Measurements from ENCODE around the gene PCSK5.

Gene PCSK5

GRCh38 chr9:76405340-76405739 is 514.9 kb downstream of the PCSK5 start:
- no peak for DNase-seq

DNA sequence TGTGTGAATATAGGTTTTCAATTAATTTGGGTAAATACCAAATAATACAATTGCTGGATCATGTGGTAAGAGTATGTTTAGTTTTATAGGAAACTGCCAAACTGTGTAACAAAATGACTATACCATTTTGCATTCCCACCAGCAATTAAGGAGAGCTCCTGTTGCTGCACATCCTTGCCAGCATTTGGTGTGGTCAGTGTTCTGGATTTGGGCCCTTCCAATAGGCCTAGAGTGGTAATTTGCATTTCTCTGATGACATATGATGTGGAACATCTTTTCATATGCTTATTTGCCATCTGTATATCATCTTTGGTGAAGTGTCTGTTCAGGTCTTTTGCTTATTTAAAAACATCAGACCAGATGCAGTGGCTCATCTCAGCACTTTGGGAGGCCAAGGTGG is 515.4 kb downstream of the PCSK5 start:
- DNase-seq = no peak
